LNCAP (cell line): ENCODE measurements around the gene NRN1L.

Experiments used
- CTCF ChIP-seq: fragments of 450-650 bp; IDR thresholded peaks from 2 replicates; pipeline ENCODE4 v1.5.1; 2017; ENCODE audit warnings: mild to moderate bottlenecking

Gene NRN1L

GRCh38 chr16:67909056-67909742 lies 24.5 kb downstream of the NRN1L start:
- TF ChIP-seq CTCF: no peak

- TF ChIP-seq CTCF: no peak
Observed at GRCh38 chr16:67910158-67910557, 25.5 kb downstream of the NRN1L start.

- no peak for TF ChIP-seq CTCF
Observed at GRCh38 chr16:67914758-67915495, 30.2 kb downstream of the NRN1L start.

- TF ChIP-seq CTCF: no peak
Observed at GRCh38 chr16:67915831-67916723, 31.4 kb downstream of the NRN1L start.

GRCh38 chr16:67917140-67917851 lies 32.6 kb downstream of the NRN1L start:
- no peak for TF ChIP-seq CTCF

- no peak for TF ChIP-seq CTCF
Observed at GRCh38 chr16:67917852-67918236, 33.2 kb downstream of the NRN1L start.
